Measurements from ENCODE around the gene FOXE3. TPM values are rescaled to one million over a fixed set of nuclear protein-coding genes. Genes with fewer than 3 reads are reported as not detected.

FOXE3 gene
- total and polyA plus RNA-seq, 2 of the 4 experiments (the other 2 are of a cell fraction) = 0.12 TPM; not detected in 1

GRCh38 chr1:47406966-47407365, 9.1 kb upstream of the FOXE3 start:
- Histone ChIP-seq H3K4me2 (ENCODE audit: low read depth, low read length) (no peak overlapping the region), H2BK15ac (ENCODE audit: low read depth, low read length) (no peak overlapping the region), H3K18ac (ENCODE audit: low read depth, low read length) (no peak overlapping the region), H4K5ac (ENCODE audit: low read depth, low read length) (no peak overlapping the region), H2AK5ac (ENCODE audit: low read depth, low read length) (no peak overlapping the region), H3K4ac (ENCODE audit: low read depth, low read length) (no peak overlapping the region), H3K56ac (ENCODE audit: extremely low read depth, insufficient read depth, low read length) (no peak overlapping the region), H2BK120ac (ENCODE audit: low read depth, low read length) (no peak overlapping the region), H4K91ac (ENCODE audit: insufficient read depth, low read depth, low read length) (no peak overlapping the region), H3K14ac (replicated peaks; ENCODE audit: low read depth, low read length) (no peak overlapping the region), H2BK5ac (ENCODE audit: low read depth, low read length, poor library complexity, severe bottlenecking) (no peak overlapping the region), H4K8ac (ENCODE audit: low read depth in 2 of 2, low read length in 2 of 2) (no peak overlapping the region), H3K23ac (ENCODE audit: low read depth, low read length) (no peak overlapping the region), H3K79me1 (ENCODE audit: low read depth in 1 of 2, low read length in 2 of 2) (no peaks in the 10 kb centered on the region), H3K4me3 (ENCODE audit: insufficient read depth, low read depth, low read length) (no peak overlapping the region), H3K36me3 (ENCODE audit: control insufficient read depth, insufficient read depth, low read length) (no peaks in the 10 kb centered on the region), H2AFZ (replicated peaks; ENCODE audit: low read length, poor library complexity) (no peak overlapping the region), H3K27me3 (ENCODE audit: control insufficient read depth, insufficient read depth, low read length) (peaks cover 12% of the 10 kb centered on the region; the same call in 1 of the 2 replicates), H3K9me3 (ENCODE audit: control insufficient read depth, insufficient read depth, low read length) (no peaks in the 10 kb centered on the region), H3K9me1 (ENCODE audit: insufficient read depth, low read length) (peaks cover 15% of the 10 kb centered on the region), H2BK20ac (ENCODE audit: low read depth, low read length) (no peak overlapping the region), H2AK9ac (replicated peaks; ENCODE audit: low read depth, low read length, poor library complexity) (no peak overlapping the region), H4K20me1 (ENCODE audit: insufficient read depth, low read length) (no peaks in the 10 kb centered on the region), H3K27ac (ENCODE audit: insufficient read depth, low read length) (no peak overlapping the region), H3K9ac (ENCODE audit: low read depth, low read length) (no peak overlapping the region), H3K4me1 (ENCODE audit: control insufficient read depth, insufficient read depth, low read length) (peaks cover 23% of the 10 kb centered on the region)
- no peak for TF ChIP-seq BHLHE40 (IDR thresholded peaks at IDR 0.05; ENCODE audit: low read depth, low read length)
- TF ChIP-seq MAFK (IDR thresholded peaks at IDR 0.05; ENCODE audit: low read depth, low read length) = no peak
- TF ChIP-seq, protein P1, sequence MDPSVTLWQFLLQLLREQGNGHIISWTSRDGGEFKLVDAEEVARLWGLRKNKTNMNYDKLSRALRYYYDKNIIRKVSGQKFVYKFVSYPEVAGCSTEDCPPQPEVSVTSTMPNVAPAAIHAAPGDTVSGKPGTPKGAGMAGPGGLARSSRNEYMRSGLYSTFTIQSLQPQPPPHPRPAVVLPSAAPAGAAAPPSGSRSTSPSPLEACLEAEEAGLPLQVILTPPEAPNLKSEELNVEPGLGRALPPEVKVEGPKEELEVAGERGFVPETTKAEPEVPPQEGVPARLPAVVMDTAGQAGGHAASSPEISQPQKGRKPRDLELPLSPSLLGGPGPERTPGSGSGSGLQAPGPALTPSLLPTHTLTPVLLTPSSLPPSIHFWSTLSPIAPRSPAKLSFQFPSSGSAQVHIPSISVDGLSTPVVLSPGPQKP (IDR thresholded peaks at IDR 0.05; ENCODE audit: borderline replicate concordance, low read depth, low read length) = no peak
- TF ChIP-seq RAD21 (IDR thresholded peaks at IDR 0.05; ENCODE audit: low read length) = no peak
- TF ChIP-seq CEBPB (IDR thresholded peaks at IDR 0.05; ENCODE audit: low read depth, low read length) = no peak
- no peak for TF ChIP-seq RFX5 (IDR thresholded peaks at IDR 0.05; ENCODE audit: low read depth, low read length)
- TF ChIP-seq, protein P2, sequence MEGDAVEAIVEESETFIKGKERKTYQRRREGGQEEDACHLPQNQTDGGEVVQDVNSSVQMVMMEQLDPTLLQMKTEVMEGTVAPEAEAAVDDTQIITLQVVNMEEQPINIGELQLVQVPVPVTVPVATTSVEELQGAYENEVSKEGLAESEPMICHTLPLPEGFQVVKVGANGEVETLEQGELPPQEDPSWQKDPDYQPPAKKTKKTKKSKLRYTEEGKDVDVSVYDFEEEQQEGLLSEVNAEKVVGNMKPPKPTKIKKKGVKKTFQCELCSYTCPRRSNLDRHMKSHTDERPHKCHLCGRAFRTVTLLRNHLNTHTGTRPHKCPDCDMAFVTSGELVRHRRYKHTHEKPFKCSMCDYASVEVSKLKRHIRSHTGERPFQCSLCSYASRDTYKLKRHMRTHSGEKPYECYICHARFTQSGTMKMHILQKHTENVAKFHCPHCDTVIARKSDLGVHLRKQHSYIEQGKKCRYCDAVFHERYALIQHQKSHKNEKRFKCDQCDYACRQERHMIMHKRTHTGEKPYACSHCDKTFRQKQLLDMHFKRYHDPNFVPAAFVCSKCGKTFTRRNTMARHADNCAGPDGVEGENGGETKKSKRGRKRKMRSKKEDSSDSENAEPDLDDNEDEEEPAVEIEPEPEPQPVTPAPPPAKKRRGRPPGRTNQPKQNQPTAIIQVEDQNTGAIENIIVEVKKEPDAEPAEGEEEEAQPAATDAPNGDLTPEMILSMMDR (conservative IDR thresholded peaks at IDR 0.05; ENCODE audit: low read depth, low read length) = no peak
- no TSS peak for BruUV-seq (replicated peaks)
- POLR2A ChIA-PET (ENCODE audit: unreplicated experiment) = no interaction called here
- dilution Hi-C loops (cut with HindIII; ENCODE audit: low sequenced_read_pairs, unreplicated experiment) (no loop called here), intact Hi-C loops (cut with micrococcal nuclease) (no loop called here), in situ Hi-C loops (cut with MboI; ENCODE audit: low sequenced_read_pairs) (no loop called here)
- no peak for DNase-seq
- no CpG with 5 or more reads among the region's 5 CpGs for WGBS, 2 experiments (ENCODE audit: extremely low coverage in 2 of 2, insufficient read length in 1 of 2)
- CTCF ChIA-PET = no interaction called here
- no peak for ATAC-seq (ENCODE audit: low read depth)
